ENCODE data around the gene ZNF181. TPM values are rescaled to one million over a fixed set of nuclear protein-coding genes. Genes with fewer than 3 reads are reported as not detected.
A peak's percentile ranks its signal among the peaks of the same experiment; 100 is the strongest.

The ZNF181 gene
- total RNA-seq, 1 experiment from 2014 or later, result 8.2 TPM

GRCh38 chr19:34734537-34735103 lies 577 bp downstream of the ZNF181 start:
- intact Hi-C loops (cut with micrococcal nuclease; ENCODE audit: unreplicated experiment), result loop anchor here (2.0 kb wide), 1 partner anchor 38 kb away; the partner anchor contains the start of gene ZNF599
- Histone ChIP-seq H3K27ac (ENCODE audit: low read depth, low read length, poor library complexity, severe bottlenecking) (peak overlapping the region; percentile 91), H3K36me3 (ENCODE audit: insufficient read depth, low read length, poor library complexity, severe bottlenecking) (peaks cover 12% of the 10 kb centered on the region), H3K4me1 (ENCODE audit: insufficient read depth, low read length, poor library complexity, severe bottlenecking) (no peaks in the 10 kb centered on the region), H3K4me3 (ENCODE audit: low read depth, low read length, poor library complexity, severe bottlenecking) (peak overlapping the region; percentile 74), H3K9me3 (ENCODE audit: low read depth, low read length, poor library complexity, severe bottlenecking) (peaks cover 3% of the 10 kb centered on the region), H3K27me3 (replicated peaks; ENCODE audit: insufficient read depth, low read depth, low read length, poor library complexity) (no peaks in the 10 kb centered on the region)
- CTCF ChIA-PET, result no interaction called here
- BruUV-seq (replicated peaks), result TSS peak; percentile 43
- DNase-seq (ENCODE audit: low spot score), result peak; percentile 79
- TF ChIP-seq EZH2 (IDR thresholded peaks at IDR 0.05; ENCODE audit: borderline replicate concordance, low read depth, low read length, poor library complexity, severe bottlenecking), result no peak
- no peak for TF ChIP-seq CTCF (conservative IDR thresholded peaks at IDR 0.05; ENCODE audit: low read depth, low read length)
- POLR2A ChIA-PET (ENCODE audit: low non-redundant PET), result no interaction called here

GRCh38 chr19:34744896-34745690 lies 11.1 kb downstream of the ZNF181 start:
- intact Hi-C loops (cut with micrococcal nuclease; ENCODE audit: unreplicated experiment), result no loop called here
- peaks cover 7% of the 10 kb centered on the region for H3K36me3 ChIP-seq (ENCODE audit: insufficient read depth, low read length, poor library complexity, severe bottlenecking)
- DNase-seq (ENCODE audit: low spot score), result no peak
- H3K27ac ChIP-seq (ENCODE audit: low read depth, low read length, poor library complexity, severe bottlenecking), result no peak overlapping the region
- BruUV-seq (replicated peaks), result no TSS peak
- no peaks in the 10 kb centered on the region for H3K27me3 ChIP-seq (replicated peaks; ENCODE audit: insufficient read depth, low read depth, low read length, poor library complexity)
- TF ChIP-seq CTCF (conservative IDR thresholded peaks at IDR 0.05; ENCODE audit: low read depth, low read length) (no peak), EZH2 (IDR thresholded peaks at IDR 0.05; ENCODE audit: borderline replicate concordance, low read depth, low read length, poor library complexity, severe bottlenecking) (no peak)
- peaks cover 24% of the 10 kb centered on the region for H3K9me3 ChIP-seq (ENCODE audit: low read depth, low read length, poor library complexity, severe bottlenecking)
- no peak overlapping the region for H3K4me3 ChIP-seq (ENCODE audit: low read depth, low read length, poor library complexity, severe bottlenecking)
- H3K4me1 ChIP-seq (ENCODE audit: insufficient read depth, low read length, poor library complexity, severe bottlenecking), result no peaks in the 10 kb centered on the region
- POLR2A ChIA-PET (ENCODE audit: low non-redundant PET), result no interaction called here
- CTCF ChIA-PET, result no interaction called here

- POLR2A ChIA-PET (ENCODE audit: low non-redundant PET), result no interaction called here
- TF ChIP-seq EZH2 (IDR thresholded peaks at IDR 0.05; ENCODE audit: borderline replicate concordance, low read depth, low read length, poor library complexity, severe bottlenecking), result no peak
- no peak for TF ChIP-seq CTCF (conservative IDR thresholded peaks at IDR 0.05; ENCODE audit: low read depth, low read length)
- Histone ChIP-seq H3K4me1 (ENCODE audit: insufficient read depth, low read length, poor library complexity, severe bottlenecking) (no peaks in the 10 kb centered on the region), H3K36me3 (ENCODE audit: insufficient read depth, low read length, poor library complexity, severe bottlenecking) (no peaks in the 10 kb centered on the region), H3K27ac (ENCODE audit: low read depth, low read length, poor library complexity, severe bottlenecking) (no peak overlapping the region), H3K9me3 (ENCODE audit: low read depth, low read length, poor library complexity, severe bottlenecking) (peaks cover 69% of the 10 kb centered on the region), H3K27me3 (replicated peaks; ENCODE audit: insufficient read depth, low read depth, low read length, poor library complexity) (no peaks in the 10 kb centered on the region), H3K4me3 (ENCODE audit: low read depth, low read length, poor library complexity, severe bottlenecking) (no peak overlapping the region)
- CTCF ChIA-PET, result no interaction called here
- intact Hi-C loops (cut with micrococcal nuclease; ENCODE audit: unreplicated experiment), result no loop called here
- no TSS peak for BruUV-seq (replicated peaks)
- DNase-seq (ENCODE audit: low spot score), result no peak
Observed at GRCh38 chr19:34757441-34757840, 23.4 kb downstream of the ZNF181 start.
